GM18519 (cell line): ENCODE data around the gene BRD3.

Experiments
- ATAC-seq: cut with Tn5 transposase; IDR thresholded peaks from one replicate; pipeline ENCODE4 v1.9.1; 2021; ENCODE audit warnings: mild to moderate bottlenecking, moderate library complexity; ENCODE audit not compliant: unreplicated experiment, low FRiP score

Gene BRD3

DNA sequence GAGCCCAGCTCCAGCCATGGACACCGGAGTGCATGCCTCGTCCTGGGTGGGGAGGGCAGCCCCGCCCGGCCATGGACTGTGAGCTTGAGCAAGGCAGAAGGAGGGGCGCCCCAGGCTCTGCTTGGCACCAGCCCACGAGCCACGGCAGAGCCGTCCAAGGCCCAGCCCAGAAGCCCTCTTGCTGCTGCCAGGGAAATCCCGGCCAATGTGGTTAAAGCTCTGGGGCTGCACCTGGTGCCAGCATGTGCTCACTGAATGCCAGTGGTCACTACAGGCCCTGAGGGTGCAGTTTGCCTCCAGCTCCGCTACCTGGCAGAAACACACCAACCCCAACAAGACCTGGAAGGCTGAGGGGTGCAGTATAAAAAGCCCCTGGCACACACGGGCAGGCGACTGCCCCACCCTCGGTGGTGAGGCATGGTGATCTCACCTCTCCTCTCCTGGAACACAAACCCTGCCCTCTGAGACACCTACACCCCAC, 11.8 kb downstream of the BRD3 start:
- no peak for ATAC-seq

DNA sequence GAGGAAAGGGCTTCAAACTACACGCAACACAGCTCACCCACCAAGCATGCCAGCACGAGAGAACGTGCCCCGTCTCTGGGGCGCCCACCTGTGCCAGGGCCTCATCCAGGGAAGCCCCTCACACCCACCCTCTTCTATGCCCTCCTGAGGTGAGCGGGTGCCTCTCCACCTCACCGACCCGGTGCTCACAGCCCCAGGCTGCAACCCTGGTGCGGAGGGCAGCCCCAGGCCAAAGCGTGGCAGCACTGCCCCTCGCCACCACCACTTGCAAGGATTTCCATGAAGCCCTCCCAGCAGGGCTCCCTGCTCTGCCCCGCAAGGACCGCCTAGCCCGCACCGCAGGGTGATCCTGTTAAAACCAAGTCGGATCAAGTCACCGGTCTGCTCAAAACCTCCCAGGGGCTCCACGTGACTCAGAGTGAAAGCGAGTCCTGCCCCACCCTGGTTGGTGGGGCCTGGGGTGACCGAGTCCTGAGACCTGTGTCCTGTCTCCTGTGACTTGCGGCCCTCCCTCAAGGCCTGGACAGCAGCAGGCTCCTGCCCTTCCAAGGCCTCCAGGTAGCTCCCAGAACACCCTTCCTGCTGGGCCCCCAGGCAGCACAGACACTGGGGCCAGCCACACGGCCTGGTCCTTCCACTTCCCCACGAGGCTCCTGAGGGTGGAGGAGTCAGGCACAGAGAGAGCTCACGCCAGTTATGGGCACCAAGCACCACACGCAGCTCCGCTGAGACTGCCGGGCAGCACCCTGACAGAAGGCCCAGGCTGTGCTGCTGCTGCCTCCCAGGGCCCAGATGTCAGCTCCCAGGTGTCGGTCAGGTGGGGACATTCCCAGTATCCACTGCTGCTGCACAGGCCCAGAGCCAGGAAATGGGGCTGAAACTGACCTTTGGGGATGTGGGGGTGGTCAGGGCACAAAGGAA, 12.7 kb downstream of the BRD3 start:
- no peak for ATAC-seq

DNA sequence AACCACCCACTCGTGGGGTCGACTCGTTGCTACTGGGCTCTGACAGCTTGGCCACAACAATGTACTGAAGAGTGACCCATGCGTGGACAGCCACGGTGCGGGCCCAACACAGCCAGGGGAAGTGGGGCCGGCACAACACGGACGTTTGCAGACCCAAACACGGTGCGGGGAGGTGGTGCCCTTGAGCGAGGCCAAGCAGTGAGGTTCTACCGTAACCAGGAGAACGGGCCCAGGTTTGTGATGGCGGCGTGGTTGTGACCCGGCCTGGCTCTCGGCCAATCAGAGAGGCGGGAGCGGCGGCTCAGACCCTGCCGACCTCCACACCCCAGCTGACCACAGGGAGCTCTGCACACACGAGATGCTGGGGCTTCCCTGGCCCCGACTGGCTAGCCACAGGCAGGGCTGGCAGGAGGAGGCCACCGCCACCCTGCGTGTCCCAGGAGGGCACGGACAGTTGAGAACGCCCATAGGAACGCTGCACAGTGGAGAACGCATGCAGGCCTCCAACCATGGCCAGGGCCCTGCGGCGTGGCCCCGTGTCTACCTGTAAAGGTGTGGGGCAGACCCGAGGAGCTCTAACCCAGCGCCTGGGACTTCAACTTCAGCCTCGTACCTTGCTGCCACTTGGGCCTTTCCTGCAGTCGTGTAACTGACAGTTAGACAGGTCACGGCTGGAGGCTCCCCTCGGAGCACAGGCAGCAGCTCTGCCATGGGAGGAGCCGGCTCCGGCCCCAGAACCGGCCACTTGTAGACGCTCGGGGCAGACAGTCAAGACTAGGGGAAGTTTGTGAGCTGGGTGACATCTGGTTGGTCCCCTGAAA, 13.7 kb downstream of the BRD3 start:
- ATAC-seq: no peak

DNA sequence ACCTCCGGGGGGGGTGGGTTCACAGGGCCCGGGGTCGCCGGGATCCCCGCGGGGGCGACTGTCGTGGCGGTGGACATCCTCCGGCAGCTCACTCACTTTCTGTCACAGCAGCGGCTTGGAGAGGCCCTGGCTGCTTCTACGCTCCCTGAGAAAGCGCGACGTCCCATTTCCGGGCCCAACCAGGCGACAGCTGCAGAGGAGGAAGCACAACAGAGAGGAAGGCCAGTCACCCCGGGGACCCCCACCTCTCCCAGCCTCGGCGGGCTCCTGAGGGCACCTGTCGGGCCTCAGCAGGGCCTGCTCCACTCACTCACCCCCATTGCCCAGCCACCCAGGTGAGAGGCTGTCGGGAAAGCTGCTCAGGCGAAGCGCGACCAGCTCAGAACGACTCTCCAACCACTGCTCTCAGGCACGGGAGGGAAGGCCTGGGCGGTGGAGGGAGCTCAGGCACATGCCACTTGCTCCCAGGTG, 14.4 kb downstream of the BRD3 start:
- ATAC-seq: no peak

DNA sequence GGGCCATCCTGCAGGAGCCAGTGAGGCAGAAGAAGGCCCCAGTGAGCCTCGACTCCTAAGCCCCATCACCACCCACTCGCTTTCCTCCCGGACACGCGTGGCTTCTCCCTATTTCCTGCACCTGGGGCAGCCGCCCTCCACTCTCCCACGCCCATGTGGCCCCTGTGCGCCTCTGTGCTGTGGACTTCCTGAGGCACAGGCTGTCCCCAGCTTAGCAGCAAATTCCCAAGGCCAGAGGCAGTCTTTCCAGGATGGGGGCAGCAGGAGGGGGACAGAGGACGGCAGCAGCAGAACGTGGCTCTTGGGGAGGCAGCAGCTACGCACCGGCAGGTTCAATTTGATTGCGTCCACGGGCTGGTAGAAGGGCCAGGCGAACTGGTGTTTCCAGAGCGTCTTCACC, 14.9 kb downstream of the BRD3 start:
- ATAC-seq: no peak

DNA sequence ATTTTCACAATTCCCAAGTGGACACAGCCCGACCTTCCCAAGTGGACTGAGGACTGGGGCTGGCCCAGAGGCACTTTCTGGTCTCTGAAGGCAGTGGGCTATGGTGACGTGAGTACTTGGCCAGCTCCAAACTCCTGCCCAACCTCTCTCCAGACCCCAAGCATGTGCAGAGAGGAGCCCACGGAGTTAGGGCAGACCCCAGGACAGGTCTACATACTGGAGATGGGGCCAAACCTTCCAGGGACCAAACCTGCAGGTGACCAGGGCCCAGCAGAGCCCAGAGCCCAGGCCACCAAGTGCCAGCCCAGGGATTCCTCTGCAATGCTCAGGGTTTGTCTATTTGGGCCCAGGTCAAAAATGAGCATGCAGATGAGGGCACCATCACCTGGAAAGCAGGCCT, 15.3 kb downstream of the BRD3 start:
- ATAC-seq: no peak

DNA sequence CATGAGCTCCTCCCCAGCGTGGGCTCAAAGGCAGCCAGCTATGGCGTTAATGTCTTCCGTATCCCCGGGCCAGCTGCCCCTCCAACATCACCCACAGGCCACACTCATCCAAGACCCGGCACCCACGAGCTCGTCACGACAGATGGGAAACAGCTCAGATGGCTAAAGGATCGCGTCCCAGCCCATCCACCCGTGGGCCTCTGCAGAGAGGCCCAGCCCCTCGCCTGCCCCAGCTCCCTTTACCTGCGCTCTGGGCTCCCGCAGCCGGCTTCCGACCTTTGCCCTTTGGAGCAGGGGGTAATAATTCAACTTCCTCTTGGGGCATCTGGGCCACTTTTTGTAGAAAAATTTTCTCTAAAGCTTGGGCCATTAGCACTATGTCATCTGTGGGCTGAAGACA, 16.5 kb downstream of the BRD3 start:
- no peak for ATAC-seq

DNA sequence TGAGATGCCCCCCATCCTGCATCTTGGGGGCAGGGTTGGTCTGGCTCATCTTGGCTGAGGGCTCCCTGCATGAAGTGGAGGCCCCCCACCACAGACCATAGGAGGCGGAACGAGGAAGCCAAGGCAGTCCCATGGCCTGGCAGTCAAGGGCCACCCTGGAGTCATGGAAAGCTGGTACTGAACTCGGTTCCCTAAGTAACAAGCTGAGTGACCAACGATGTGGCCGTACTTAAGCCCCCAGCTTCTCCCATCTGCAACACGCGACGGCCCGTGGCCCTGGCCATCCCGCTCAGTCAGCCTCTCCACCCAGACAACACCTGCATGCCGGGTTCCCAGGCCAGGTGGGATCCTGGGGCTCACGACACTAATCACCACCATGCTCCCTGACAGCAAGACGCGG, 17.1 kb downstream of the BRD3 start:
- ATAC-seq: no peak

DNA sequence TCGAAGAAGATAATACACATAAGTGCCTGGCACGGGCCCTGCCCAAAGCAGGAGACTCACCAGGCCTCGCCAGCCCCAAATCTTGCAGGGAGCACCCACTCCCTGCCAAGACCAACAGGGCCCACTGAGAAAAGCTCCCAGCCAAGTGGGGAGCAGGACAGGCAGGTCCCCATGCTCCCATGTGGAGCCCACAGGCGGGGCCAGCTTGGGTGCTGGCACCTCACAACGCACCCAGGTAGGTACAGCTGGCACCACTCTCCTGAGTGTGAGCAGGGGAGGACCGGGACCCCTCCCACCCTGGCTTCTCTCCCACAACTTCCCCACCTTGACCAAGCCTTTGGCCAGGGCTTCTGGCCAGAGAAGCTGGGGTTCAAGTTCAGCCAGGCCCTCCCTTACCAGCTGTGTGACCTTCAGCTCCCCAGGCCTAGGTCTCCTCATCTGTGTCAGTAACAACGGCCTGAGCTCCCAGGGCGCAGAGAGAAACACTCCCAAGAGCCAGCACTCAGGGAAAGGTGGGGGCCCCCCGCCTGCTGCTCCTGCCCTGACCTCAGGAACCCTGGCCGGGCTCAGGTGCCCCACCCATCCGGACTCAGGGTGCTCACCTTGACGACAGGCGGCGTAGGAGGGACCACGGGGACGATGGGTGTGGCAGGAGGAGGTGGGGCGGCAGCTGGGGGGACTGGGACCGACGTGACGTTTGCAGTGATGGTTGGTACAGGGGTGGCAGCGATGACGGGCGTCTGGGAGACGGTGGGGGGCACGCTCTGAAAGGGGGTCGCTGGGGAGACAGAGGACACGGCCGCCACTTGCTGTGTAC, 17.8 kb downstream of the BRD3 start:
- ATAC-seq: no peak

DNA sequence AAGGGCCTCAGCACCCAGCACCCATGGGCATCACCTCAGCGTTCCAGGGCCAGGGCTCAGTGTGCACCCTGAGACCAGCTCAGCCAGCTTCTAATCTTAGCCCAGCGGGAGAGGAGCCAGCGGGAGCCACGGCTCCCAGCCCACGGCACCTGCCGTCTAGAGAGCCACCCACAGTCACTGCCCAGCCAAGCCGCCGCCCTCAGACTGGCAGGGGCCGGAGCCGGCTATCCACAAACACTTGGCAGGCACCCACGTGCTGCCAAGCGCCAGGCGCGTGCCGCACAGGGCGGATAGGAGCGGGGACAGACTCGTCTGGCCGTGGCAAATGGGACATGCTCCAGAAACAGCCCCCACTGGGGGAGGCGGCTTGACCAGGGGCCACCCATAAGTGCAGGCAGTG, 18.6 kb downstream of the BRD3 start:
- no peak for ATAC-seq

DNA sequence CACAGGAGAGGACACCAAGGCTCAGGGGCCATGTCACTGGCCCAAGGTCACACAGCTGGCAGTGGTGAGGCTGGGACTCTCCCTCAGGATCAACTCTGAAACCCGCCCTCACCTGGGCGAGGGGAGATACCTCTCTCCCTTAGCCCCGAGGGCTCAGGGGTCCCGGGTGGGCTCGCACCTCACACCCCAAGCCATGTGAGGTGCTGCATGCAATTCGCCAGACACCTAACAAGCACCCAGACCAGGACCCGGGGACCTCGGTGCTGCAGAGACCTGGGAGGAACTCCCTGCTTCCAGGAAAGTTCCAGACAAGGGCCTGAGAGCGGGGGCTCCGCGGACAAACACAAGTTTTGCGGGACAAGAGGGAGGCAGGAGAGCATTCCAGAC, 19.3 kb downstream of the BRD3 start:
- ATAC-seq: no peak

DNA sequence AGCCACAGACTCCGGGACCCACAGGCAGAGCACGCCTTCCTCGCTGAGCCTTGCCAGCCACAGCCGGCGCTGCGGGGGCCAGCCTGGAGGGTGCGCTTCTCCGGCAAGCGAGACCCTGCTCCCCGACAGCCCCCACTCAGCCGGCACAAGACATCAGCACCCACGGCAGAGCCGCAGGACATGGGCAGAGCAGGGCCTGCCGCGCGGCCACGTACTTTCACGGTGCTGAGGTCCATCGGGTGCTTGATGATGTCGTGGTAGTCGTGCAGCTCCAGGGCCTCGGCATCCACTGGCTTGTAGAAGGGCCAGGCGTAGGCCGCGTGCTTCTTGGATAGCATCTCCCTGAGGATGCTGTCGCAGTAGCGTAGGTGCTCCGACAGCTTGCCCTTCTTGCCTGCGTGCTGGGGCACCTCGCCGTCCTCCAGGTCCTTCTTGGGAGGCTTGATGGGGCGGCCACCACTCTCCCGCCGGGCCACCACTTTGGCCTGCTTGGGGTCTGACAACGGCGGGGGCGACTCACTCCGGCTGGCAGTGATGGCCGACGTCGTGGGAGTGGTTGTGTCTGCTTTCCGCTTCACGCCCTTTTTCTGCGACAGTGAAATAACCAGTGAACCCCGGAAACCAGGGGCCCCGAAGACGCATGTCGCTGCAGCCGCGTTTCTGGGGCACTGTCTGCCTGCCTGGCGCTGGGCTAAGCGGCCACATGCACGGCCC, 19.8 kb downstream of the BRD3 start:
- no peak for ATAC-seq

DNA sequence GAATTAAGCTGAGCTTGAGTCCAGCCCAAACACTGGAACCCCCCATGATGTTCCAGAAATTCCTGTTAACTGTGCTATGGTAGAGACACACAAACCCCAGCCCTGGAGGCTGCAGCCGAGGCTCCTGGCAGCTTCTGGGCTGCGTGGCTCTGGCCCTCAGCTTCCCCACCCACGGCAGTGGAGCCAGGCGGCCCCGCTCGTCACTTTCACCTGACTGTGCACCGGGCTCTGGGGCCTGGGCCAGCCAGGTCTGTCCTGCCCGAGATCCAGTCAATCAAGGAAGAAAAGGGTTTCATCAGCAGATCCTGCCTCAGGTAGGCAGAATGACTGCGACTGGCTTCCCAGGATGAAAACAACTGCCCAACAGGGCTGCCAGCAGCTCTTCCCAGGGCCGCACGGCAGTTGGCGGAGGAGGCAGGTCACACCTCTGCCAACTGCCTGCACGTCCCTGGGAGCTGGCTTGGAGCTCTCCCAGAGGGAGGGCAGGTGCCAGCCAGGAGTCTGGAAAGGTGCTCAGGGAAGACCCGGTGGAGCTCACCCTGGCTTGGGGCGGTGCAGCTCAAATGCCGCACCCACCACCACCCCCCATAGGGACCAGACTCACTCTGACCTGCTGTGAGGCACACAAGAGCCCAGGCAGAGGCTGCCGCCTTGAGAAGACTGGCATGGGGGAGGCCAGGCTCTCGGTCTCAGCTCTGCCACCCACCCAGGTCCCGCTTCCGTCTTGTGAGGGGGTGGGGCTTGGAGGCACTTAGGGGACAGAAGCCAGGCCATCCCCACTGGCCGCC, 20.7 kb downstream of the BRD3 start:
- no peak for ATAC-seq

DNA sequence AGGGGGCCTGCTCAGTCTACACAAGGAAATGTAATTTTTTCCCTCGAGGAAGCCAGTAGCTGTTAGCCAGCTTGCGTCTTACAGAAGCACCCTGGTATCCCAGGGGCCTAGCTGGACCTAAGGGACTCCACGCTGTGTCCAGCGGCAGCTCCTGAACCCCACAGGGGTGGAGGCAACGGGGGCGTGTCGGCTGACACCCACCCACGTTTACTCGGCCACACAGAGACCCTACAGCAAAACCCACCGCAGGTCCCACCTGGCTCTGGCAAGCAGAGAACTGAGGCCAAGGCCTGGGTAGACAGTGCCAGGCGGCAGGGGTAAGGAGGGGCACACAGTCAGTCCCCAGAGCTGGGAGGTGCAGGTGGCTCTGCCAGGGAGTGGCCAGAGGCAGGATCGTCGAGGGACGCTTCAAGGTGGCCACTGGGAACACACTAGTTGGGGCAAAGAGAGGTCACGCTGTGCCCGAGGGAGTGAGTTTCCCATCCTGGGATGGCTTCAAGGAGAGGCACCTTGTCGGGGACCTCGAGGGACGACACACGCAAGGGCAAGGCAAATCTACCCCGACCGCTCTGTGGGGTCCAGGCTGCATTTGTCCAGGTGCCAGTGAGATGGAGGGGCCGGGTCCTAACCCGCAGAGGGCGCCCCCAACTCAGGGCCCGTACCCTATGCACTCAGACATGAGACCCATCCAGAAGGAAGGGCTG, 21.8 kb downstream of the BRD3 start:
- no peak for ATAC-seq

DNA sequence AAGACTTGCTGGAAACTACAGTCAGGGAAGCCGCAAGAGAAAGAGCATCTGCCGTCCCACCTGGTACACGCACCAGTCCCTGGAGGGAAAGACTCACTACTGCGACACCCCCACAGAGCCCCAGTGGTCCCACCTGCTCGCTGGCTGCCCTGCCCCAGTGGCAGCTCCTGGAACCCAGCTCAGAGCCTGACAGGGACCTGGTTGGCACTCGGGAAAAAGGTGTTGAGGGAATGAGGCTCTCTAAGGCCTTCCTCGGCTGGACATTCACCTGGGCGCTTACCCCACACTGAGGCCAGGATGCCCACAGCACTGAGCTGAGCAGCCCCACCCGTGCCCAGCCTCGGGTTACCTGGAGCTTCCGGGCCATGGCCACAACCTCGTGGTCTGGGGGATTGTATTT, 22.9 kb downstream of the BRD3 start:
- ATAC-seq: no peak

DNA sequence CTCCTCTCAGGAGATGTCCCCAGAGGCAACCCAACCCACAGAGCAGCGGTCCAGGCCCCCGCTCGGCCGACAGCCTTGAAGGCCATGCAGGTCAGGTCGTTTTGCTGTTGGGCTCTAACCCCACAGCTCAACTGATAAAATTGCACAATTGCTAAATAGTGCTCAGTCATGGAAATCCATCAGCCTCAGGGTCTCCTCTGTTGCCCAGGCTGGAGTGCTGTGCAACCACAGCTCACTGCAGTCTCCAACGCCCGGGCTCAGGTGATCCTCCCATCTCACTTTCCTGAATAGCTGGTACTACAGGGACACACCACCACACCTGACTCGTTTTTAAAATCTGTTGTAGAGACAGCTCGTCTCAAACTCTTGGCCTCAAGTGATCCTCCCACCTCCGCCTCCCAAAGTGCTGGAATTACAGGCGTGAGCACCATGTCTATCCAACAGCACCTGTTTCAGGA, 24.3 kb downstream of the BRD3 start:
- ATAC-seq: no peak

DNA sequence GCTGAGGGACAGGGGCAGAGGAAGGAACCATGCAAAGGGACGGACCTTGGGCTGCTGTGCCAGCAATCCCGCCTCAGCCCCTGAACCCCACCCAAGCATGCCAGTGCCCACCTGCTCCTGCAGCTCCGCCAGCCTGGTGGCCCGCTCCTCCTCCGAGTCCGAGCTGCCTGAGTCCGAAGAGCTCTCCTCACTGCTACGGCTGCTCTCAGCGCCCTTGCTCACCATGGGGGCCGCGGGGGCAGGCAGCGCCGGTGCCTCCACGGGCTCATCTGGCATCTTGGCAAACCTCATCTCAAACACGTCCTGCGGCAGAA, 26.2 kb downstream of the BRD3 start:
- no peak for ATAC-seq

DNA sequence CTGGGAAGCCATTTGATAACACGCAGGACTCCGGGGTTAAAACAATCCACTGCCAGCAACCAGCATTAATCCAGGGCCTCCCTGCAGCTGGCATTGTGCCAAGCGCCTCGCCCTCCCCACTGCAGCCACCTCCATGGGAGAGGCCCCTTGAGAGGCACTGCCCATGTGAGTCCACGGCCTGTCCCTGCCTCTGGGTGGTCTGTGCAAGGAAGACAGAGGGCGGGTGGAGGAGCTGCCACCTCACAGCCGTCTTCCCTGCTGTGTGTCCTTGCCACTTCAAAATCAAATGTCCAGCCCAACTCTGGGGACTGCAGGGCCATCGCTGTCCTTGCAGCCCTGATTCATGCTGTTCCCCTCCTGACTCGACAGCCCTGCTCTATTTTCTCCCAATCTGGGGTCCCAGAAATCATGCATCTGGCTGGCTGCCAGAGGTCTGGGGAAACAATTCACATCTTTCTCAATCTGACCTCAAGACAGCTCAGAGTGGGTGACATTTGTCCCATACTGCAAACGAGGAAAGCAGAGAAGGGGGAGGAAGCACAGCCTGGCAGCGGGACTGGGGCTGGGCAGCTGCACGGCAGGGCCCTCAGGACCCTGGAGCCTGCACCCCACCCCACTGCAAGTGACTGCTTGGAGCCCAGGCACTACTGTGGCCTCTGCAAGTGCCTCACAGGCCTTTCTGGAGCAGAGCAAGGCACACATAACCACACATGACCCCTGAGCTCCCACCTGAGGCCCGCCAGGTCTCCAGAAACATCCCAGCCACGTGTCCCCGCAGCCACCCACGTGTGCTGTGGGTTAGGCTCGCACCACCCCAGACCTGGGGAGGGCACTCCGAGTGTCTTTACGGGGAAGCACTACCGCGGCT, 26.8 kb downstream of the BRD3 start:
- no peak for ATAC-seq
